Endothelial cell of umbilical vein (primary cell): ENCODE data around the gene PRPF31.
A peak's percentile ranks its signal among the peaks of the same experiment; 100 is the strongest.

Experiments
- CTCF ChIP-seq, 2 donors: IDR thresholded peaks; 1 replicate in 1 of 2; 2 replicates in 1 of 2; pipeline ENCODE4 v1.5.1; 2011; ENCODE audit warnings: low read length in 2 of 2, mild to moderate bottlenecking in 2 of 2, moderate library complexity in 2 of 2, control low read depth in 1 of 2, inconsistent platforms in 1 of 2, low read depth in 1 of 2; ENCODE audit not compliant: insufficient read depth in 1 of 2; ENCODE audit errors: extremely low read depth in 1 of 2
- EZH2 ChIP-seq: IDR thresholded peaks from 2 replicates; pipeline ENCODE4 v1.6.1; 2012; ENCODE audit warnings: borderline replicate concordance, low read depth, mild to moderate bottlenecking, moderate library complexity, low read length, inconsistent platforms; ENCODE audit not compliant: severe bottlenecking
- FOS ChIP-seq: IDR thresholded peaks from 2 replicates; pipeline ENCODE4 v1.6.1; 2011; ENCODE audit warnings: mild to moderate bottlenecking, low read length, moderate library complexity, borderline replicate concordance; ENCODE audit not compliant: insufficient read depth
- MAX ChIP-seq: IDR thresholded peaks from 2 replicates; pipeline ENCODE4 v1.6.1; 2011; ENCODE audit not compliant: insufficient read depth, insufficient read length
- MYC ChIP-seq: IDR thresholded peaks from one replicate; pipeline ENCODE4 v1.6.1; 2011; ENCODE audit warnings: mild to moderate bottlenecking, low read depth, low read length
- POLR2A ChIP-seq: IDR thresholded peaks from 2 replicates; pipeline ENCODE4 v1.6.1; 2012; ENCODE audit warnings: low read depth, mild to moderate bottlenecking, control low read depth, low read length
- POLR2AphosphoS5 ChIP-seq: IDR thresholded peaks from 2 replicates; pipeline ENCODE4 v1.6.1; 2012; ENCODE audit warnings: low read depth, mild to moderate bottlenecking, control low read depth, low read length, moderate library complexity; ENCODE audit not compliant: insufficient read depth

- no peak for TF ChIP-seq FOS
- peak in 1 of 2 donors; percentile 15 for TF ChIP-seq CTCF (IDR thresholded peaks at IDR 0.05; ENCODE audit: extremely low read depth in 1 of 2, insufficient read depth in 1 of 2, low read depth in 1 of 2, low read length in 2 of 2)
- TF ChIP-seq POLR2A = no peak
- no peak for TF ChIP-seq MAX
- no peak for TF ChIP-seq POLR2AphosphoS5
- TF ChIP-seq EZH2 = no peak
- no peak for TF ChIP-seq MYC
Observed at GRCh38 chr19:54096617-54097106, 18.9 kb upstream of the PRPF31 start.
